HG03135 (cell line): ENCODE data around the gene SF3B6.
"Not testable (repeated sequence)": the region's sequence is repeated elsewhere in the genome, so short reads cannot be mapped to it uniquely, and the experiment has no call there.

Experiments used
- ATAC-seq: cut with Tn5 transposase; IDR thresholded peaks from one replicate; pipeline ENCODE4 v1.9.1; 2021; ENCODE audit warnings: mild to moderate bottlenecking, moderate library complexity; ENCODE audit not compliant: unreplicated experiment

Gene SF3B6

DNA sequence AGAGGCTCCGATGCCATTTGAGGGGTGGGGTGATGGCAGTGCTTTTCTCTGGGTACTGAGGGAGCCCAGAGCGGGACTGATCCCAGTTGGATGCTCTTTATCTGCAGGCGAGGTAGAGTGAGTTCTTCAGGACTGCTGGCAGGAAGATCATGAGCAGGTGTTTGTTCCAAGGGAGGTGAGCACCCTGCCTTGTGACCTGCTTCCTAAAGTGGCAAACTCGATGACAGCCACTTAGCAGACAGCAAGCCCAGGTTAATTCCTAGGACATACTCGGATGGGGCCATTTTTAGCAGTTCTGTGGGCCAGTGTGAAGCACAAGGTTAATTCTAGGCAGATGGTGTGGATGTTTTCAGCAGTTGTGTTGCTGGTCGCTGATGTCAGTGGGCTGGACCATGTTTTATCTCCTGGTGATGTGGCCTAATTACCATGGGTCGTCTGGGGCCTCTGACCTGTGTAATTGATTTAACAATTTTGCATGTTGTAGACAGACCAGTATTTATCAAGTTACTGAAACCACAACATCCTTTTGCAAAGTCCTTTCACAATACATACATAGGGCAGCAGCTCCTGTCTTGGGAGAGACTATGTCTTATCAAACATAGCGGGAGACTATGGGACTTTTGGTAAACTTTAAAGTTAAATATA, 21.6 kb downstream of the SF3B6 start:
- ATAC-seq: no peak

DNA sequence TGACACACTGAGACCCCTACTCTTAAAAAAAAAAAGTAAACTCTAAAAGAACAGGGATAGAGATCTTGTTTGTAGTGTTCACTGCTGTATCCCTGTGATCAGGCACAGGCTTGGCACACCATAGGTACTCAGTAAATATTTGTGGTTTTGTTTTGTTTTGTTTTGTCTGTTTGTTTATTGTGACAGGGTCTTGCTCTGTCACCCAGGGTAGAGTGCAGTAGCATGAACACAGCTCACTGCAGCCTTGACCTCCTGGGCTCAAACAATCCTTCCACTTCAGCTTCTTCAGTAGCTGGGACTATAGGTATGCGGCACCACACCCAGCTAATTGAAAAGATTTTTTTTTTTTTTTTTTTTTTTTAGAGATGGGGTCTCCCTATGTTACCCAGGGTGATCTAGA, 23.2 kb downstream of the SF3B6 start:
- no peak for ATAC-seq

DNA sequence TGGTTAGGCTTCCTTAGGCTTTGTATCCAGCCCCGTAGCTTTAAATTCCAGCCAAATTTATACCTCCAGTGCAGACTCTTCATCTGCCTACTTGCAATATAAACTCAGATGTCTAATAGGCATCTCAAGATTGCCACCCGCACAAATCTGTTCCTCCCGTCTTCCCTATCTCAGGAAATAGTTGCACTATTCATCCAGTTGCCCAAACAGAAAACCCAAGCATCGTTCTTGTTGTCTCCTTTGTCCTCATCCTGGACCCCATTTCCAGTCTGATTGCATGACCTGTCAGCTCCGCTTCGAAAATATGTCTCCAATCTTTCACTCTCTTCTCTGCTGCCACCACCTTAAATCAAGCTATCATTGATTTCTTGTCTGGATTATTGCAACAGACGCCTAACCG, 24.3 kb downstream of the SF3B6 start:
- no peak for ATAC-seq

GRCh38 chr2:24050041-24050979, 25.8 kb downstream of the SF3B6 start:
- ATAC-seq: no peak

- ATAC-seq: no peak
These were observed 26.6 kb downstream of the SF3B6 start, which contains the start of gene FKBP1B for GRCh38 chr2:24049485-24050021. TSS of gene FKBP1B (plus strand) at chr2:24049741. CDS start at chr2:24049850, 109 bp downstream.

DNA sequence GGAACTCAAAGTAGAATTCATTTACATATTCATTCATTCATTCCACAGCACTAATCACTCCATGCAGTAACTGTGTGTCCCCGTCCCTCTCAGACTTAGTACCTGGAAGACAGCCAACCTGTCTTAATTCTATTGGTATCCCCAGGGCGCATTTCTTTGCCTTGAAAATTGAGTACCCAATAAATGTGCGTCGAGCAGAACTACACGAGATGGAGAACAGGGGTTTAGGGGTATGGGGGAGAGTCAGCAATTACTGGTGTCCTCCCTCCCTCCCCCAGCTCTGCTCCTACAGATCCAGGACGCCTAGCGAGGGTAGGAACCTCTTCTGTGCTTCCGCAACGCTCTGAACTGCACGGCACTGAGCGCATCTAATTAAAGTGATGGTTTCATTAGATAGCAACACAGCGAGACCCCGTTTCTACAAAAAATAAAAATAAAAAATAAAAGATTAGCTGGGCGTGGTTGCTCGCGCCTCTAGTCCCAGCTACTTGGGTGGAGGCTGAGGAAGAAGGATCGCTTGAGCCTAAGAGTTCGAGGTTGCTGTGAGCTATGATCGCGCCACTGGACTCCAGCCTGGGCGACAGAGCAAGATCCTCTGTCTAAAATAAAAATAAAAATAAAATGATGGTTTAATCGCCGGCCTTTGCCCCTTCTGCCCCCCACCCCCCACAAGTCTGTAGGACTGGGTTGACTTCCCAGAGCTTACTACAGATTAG, 27.2 kb downstream of the SF3B6 start:
- ATAC-seq: no peak

DNA sequence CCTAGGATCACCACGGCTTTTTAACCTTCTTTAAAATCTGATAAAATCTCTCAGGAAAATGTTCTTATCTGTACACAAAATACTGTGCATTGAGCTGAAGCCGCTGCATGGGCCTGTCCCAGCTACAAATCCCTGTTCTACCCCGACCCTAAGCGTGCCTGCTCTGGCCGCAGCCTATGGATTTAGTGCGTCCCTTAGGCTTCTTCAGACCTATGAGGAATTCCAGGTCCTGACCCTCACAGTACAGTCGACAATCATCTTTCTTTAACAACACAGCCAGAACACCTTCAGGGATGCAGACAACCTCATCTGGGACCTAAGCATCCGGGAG, 28.5 kb downstream of the SF3B6 start:
- peak; percentile 0 for ATAC-seq

DNA sequence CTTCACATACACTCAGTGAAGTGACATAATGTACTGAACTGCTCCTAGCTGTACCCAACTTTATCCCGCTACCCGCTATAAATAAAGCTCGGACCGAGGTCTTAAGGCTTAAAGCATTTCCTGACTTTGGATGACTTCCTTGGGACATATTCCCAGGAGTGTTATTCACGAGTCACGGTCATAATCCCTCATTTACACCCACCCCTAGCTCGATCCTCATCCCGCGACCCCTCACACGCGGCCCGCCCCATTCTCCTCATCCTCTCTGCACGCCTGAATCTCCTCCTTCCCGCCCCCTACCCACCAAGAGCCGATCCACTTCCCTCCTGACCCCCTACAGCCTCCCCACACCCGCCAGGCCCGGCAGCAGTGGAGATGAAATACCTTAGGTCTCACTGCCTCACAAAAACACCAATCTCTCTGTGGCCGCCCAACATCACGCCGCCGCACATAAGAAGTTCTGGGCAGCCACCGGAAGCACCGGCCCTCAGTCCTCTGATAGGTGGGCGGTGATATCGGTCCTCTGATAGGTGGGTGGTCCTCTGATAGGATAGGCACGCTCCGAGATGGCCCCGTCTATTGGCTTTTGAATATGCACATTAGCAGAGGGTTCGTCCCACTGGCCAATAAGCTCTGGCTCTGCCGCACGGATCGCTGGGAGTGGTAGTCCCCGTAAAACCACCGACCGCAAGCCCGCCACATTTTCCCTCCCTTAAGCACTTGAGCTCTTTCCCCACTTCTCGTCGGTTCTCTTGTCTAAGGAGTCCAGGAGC, 29.0 kb downstream of the SF3B6 start, which contains the start of gene WDCP:
Gene WDCP (minus strand): TSS at position 462 of the 773 bp plus-strand sequence. CDS start 7,897 bp downstream, outside the sequence.
- peak; percentile 99 for ATAC-seq

DNA sequence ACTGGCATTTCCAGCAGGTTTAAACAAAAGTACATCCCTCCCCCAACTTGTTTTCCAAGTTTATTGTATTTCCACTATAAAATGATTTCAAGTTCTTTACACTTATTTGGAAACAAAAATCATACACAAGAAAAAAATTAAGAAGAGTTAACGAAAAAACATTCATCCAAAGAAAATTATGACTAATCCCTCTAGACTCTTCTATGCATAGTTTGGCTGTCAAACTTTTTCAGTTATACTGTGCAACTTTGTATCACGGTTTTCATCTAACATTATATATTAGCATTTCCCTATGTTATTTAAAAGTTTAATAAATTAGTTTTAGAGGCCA, 29.6 kb downstream of the SF3B6 start:
- no peak for ATAC-seq

GRCh38 chr2:24045511-24046508, 30.3 kb downstream of the SF3B6 start:
- ATAC-seq: no peak

- ATAC-seq: not testable (repeated sequence)
These were observed 33.0 kb downstream of the SF3B6 start for GRCh38 chr2:24043133-24043532.

DNA sequence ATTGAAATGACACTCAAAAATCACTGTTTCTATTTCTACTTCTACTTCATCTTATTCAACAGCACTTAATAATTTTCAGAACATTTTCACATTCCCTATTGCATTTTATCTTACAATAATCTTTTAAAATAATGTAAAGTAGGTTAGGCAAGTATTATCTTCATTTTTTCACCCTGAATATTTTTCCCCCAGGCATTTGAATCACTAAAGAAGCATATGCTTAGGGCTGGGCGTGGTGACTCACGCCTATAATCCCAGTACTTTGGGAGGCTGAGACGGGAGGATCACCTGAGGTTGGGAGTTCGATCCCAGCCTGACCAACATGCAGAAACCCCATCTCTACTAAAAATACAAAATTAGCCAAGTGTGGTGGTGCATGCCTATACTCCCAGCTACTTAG, 35.6 kb downstream of the SF3B6 start:
- no peak for ATAC-seq

GRCh38 chr2:24038786-24039499, 37.2 kb downstream of the SF3B6 start:
- ATAC-seq: no peak

- ATAC-seq: no peak
These were observed 49.9 kb downstream of the SF3B6 start for GRCh38 chr2:24026233-24026632.

DNA sequence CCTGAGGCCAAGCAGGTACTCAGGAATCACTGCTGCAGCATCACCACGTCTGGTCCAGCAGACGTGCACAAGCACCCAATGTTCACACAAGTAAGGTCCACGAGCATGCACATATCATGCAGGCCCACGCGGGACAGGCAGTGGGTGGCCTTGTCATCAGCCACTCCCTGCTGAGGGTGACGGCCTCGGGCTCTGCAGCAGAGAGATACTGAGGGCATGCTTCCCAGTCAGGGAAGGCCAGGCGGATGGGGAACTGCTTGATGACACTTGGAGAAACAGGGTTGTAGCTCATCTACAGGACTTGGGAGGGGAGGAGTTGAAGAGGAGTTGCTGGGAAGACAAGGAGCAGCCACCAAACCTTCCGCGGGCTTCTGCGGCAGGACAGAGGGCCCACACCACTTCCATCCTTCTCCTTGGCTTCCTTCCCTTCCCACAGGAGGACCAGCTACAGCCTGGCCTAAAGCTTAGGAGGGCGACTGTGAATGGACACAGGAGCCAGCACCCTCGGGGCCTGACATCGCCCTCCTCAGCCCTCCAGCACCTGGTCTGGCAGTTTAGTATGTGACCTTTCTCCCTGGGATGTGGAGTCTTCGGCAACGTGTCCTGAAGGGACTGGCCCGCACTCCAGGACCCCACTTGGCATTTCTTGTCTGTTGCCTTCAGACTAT, 51.0 kb downstream of the SF3B6 start:
- ATAC-seq: no peak

- no peak for ATAC-seq
These were observed 52.1 kb downstream of the SF3B6 start for GRCh38 chr2:24024018-24024417.

- ATAC-seq: no peak
These were observed 53.1 kb downstream of the SF3B6 start for GRCh38 chr2:24022975-24023575.
